ENCODE results near the gene HUNK.

Gene HUNK

DNA sequence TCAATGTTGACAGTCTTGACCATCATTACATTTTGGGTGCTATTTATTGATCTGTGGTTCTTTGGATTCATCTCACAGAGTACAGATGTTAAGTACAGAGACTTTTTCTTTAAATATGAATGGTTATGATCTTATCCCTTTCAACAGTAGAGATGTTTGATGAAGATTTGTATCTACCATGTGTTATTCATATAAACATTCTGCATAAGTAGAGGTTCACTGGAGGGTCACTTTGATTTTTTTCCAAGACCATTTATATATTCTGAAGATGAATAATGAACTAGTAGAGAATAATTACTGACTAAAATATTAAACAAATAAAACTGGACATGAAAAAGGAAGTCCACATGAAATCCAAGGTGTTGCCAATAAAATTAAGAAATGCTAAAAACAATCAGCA lies 28.6 kb upstream of the HUNK start:
- DNase-seq (ENCODE audit: low read depth): no peak
- H3K4me3 ChIP-seq (ENCODE audit: control insufficient read depth, low read depth, low read length): no peak overlapping the region
- TF ChIP-seq, protein P1, sequence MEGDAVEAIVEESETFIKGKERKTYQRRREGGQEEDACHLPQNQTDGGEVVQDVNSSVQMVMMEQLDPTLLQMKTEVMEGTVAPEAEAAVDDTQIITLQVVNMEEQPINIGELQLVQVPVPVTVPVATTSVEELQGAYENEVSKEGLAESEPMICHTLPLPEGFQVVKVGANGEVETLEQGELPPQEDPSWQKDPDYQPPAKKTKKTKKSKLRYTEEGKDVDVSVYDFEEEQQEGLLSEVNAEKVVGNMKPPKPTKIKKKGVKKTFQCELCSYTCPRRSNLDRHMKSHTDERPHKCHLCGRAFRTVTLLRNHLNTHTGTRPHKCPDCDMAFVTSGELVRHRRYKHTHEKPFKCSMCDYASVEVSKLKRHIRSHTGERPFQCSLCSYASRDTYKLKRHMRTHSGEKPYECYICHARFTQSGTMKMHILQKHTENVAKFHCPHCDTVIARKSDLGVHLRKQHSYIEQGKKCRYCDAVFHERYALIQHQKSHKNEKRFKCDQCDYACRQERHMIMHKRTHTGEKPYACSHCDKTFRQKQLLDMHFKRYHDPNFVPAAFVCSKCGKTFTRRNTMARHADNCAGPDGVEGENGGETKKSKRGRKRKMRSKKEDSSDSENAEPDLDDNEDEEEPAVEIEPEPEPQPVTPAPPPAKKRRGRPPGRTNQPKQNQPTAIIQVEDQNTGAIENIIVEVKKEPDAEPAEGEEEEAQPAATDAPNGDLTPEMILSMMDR (conservative IDR thresholded peaks at IDR 0.05; ENCODE audit: control insufficient read depth, insufficient read depth, low read depth, low read length): no peak

DNA sequence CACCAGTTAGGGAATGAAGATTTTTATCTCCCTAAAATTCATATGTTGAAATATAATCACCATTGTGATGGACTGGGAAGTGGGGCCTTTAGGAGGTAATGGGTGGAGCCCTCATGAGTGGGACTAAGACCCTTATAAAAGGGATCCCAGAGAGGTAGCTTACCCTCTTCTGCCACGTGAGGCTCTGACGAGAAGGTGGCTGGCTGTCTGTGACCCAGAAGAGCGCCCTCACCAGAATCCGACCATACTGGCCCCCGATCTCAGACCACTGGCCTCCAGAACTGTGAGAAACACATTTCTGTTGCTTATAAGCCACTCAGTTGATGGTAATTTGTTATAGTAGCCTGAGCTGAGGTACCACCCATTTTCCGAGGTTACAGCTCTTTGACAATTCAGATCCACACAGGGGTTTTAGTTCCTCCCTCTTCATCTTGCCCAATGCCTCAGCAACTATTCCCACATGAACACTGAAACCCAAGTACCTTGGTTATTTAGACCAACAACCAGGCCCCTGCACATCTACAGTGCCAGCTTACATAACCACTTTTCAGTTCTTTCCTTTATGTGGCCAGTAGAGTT lies 27.6 kb upstream of the HUNK start:
- DNase-seq (ENCODE audit: low read depth): no peak
- TF ChIP-seq, protein P1 (conservative IDR thresholded peaks at IDR 0.05; ENCODE audit: control insufficient read depth, insufficient read depth, low read depth, low read length): no peak
- H3K4me3 ChIP-seq (ENCODE audit: control insufficient read depth, low read depth, low read length): no peak overlapping the region

DNA sequence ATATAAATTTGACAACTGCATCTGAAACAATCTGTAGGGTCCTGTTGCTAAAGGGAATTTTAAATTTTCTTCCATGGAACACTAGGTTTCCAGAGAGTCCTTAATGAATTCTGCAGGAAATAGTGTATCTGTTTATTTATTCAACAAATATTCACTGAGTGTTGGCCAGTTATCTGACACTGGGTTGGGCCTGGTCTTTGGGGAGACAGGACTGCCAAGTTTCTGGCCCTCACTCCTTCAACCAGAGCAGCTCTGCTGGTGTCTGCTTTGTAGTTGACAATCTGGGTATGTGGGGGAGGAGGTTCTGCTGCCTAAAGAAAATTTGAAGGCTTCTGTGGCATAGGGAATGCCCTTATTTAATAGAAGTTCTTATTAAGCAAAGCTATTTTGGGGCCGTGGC lies 26.1 kb upstream of the HUNK start:
- H3K4me3 ChIP-seq (ENCODE audit: control insufficient read depth, low read depth, low read length): no peak overlapping the region
- TF ChIP-seq, protein P1 (conservative IDR thresholded peaks at IDR 0.05; ENCODE audit: control insufficient read depth, insufficient read depth, low read depth, low read length): no peak
- no peak for DNase-seq (ENCODE audit: low read depth)

DNA sequence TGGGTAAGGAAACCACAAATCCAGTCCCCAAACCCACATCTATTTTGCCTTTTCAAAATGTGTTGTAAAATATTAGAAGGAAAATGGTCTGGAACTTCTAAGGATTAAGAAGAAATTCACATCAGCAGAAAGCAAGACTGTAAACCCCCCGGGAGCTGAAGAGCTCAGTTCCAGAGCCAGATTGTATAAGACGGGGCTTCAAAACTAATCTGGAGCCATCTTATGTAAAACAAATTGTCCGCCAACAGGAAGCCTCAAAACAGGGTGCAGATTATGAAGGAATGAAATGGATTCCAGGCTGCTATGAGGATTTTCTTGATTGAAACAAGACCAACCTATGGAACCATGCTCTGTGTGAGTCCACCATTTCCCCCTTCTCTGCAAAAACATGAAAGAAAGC lies 25.1 kb upstream of the HUNK start:
- DNase-seq (ENCODE audit: low read depth): no peak
- TF ChIP-seq, protein P1 (conservative IDR thresholded peaks at IDR 0.05; ENCODE audit: control insufficient read depth, insufficient read depth, low read depth, low read length): no peak
- H3K4me3 ChIP-seq (ENCODE audit: control insufficient read depth, low read depth, low read length): no peak overlapping the region

DNA sequence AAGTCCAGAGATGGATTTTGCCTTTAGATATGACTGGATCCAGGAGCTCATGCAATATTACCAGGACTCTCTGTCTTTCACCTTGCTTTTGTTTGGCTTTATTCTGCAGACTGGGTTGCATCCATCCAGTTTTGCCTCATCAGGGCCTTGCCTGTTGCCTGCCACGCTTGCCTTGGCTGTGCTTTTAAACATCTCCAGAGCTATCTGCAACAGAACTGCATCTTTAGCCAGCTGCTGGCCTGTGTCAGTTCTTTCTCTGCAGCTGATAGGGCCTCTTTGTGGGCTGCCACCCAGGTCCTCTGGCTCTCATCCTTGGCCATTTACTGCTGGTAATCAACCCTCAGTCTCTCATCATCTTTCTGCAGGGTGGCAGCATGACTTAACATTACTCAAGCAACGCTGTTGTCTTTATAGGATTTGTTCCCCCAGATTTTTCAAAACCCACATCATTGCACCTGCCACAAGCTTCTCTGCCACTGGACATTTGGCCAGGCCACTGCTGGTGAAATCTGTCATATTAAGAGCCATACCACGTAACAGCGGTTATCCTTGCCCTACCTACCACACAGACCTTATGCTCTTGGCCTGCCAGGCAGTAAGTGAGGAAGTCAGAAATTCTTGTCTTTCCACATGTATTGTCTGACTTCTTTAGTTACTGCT lies 24.4 kb upstream of the HUNK start:
- TF ChIP-seq, protein P1 (conservative IDR thresholded peaks at IDR 0.05; ENCODE audit: control insufficient read depth, insufficient read depth, low read depth, low read length): no peak
- no peak overlapping the region for H3K4me3 ChIP-seq (ENCODE audit: control insufficient read depth, low read depth, low read length)
- DNase-seq (ENCODE audit: low read depth): no peak

DNA sequence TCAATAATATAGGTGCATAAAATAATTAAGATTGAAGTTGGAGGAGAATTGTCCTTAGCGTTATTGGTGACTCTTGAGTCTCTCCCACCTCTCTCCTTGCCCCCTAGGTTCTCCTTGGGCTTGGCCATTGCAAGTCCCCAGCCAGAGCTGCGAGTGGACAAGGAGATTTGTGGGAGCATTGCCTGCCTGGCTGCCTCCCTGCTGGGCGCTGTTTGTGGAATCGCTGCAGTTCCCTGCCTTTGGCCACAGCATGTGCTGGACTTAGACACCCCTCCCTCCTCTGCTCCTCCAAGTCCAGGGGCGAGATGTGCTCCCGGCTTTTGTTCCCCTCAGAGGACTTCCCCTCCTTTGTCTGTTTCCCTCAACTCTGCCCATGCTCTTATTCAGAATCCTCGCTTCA lies 21.9 kb upstream of the HUNK start:
- no peak for DNase-seq (ENCODE audit: low read depth)
- TF ChIP-seq, protein P1 (conservative IDR thresholded peaks at IDR 0.05; ENCODE audit: control insufficient read depth, insufficient read depth, low read depth, low read length): no peak
- no peak overlapping the region for H3K4me3 ChIP-seq (ENCODE audit: control insufficient read depth, low read depth, low read length)
